GM12872 (cell line): ENCODE data around the gene PHF24.

Experiments
- TF ChIP-seq, protein P1 (sequence below): IDR thresholded peaks from 3 replicates; pipeline ENCODE4 v1.5.1; 2011; ENCODE audit warnings: low read depth, mild to moderate bottlenecking, low read length, moderate library complexity; ENCODE audit not compliant: insufficient read depth

The PHF24 gene

DNA sequence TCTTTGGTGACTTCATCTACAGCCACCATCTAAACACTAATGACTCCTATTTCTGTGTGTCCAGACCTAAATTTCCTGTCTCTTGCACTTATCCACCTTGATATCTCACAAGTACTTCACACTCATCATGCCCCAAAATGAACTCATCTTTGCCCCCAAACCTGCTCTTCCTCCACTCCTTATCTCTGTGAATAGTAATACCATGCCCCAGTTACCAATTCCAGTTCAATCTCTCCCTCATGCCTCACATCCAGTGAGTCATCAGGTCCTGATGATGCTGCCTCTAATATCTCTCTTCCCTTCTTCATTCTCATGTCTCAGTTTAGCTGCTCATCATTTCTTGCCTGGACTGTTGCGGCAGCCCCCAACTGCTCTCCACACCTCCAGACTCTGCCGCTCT lies 16.6 kb downstream of the PHF24 start:
- TF ChIP-seq, protein P1, sequence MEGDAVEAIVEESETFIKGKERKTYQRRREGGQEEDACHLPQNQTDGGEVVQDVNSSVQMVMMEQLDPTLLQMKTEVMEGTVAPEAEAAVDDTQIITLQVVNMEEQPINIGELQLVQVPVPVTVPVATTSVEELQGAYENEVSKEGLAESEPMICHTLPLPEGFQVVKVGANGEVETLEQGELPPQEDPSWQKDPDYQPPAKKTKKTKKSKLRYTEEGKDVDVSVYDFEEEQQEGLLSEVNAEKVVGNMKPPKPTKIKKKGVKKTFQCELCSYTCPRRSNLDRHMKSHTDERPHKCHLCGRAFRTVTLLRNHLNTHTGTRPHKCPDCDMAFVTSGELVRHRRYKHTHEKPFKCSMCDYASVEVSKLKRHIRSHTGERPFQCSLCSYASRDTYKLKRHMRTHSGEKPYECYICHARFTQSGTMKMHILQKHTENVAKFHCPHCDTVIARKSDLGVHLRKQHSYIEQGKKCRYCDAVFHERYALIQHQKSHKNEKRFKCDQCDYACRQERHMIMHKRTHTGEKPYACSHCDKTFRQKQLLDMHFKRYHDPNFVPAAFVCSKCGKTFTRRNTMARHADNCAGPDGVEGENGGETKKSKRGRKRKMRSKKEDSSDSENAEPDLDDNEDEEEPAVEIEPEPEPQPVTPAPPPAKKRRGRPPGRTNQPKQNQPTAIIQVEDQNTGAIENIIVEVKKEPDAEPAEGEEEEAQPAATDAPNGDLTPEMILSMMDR = no peak

DNA sequence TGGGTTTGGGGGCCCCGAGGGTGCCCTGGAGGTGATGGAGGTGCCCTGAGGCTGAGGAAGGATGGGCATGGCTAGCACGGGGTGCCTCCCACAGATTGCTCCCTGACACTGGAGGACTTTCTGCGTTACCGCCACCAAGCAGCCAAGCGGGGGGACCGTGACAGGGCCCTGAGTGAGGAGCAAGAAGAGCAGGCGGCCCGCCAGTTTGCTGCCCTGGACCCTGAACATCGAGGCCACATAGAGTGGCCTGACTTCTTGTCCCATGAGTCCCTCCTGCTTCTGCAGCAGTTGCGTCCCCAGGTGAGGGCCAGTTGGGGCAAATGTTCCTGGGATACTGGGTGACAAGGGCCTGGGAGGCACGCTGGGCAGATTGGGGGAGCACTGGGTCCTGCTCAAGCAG lies 18.4 kb downstream of the PHF24 start:
- TF ChIP-seq, protein P1 = no peak

DNA sequence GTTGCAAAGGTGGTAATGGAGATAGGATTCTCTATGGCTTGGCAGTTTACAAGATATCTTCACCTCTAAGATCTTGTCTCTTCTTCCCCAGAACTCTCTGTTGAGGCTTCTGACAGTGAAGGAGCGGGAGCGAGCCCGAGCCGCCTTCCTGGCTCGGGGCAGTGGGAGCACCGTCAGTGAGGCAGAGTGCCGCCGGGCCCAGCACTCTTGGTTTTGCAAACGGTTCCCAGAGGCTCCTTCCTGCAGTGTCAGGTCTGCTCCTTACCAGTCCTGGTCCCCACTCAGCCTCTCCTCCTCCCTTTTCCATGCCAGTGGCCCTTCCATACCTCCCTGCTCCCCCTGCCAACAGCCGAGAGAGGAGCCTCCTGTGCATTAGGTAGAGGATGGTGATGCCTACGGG lies 18.9 kb downstream of the PHF24 start:
- TF ChIP-seq, protein P1 = no peak

DNA sequence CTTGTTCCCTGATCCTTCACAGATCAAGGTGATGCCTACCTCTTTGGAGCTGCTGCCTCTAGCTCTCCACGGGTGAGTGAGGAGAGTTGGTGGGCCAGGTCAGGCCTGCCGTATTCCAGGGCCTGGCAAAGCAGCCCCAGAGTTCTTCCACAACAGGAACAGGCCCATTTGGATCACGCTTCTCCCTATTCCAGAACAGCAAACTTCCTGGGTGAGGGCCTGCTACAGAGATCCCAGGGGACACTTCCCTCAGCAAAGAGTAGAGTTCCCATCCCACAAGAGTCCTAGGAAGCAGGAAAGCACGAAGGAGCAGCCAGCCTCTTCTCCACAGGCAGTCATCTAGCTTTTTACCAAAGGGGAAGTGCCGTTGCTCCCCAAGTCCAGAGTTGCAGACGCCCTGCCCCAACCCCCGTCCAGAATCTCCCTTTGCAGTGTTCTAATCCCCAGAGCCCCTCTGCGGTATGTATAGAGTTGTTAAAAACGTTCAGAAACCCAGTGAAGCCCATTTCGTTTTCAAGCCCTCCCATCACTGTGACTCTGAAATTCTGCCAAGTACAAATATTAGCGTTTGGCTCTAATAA lies 22.2 kb downstream of the PHF24 start:
- TF ChIP-seq, protein P1 = no peak

DNA sequence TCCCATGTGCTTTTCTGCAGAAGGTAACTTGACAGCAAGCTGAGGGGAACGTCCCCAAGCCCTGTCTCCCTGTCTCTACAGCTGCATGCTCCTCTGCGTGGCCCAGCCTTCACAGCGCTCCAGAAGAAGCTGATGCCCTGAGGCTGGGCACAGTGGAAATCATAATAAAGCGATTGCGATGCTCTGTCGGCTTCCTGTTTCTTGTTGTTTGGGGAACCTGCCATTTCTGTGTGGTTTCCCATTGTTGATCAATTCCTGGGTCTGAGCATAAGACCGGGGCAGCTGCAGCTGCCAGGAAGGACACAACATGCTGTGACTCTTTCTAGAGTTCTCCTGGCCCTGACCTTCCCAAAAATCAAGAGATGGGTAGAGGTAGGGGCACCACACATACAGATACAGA lies 24.3 kb downstream of the PHF24 start:
- TF ChIP-seq, protein P1 = no peak

DNA sequence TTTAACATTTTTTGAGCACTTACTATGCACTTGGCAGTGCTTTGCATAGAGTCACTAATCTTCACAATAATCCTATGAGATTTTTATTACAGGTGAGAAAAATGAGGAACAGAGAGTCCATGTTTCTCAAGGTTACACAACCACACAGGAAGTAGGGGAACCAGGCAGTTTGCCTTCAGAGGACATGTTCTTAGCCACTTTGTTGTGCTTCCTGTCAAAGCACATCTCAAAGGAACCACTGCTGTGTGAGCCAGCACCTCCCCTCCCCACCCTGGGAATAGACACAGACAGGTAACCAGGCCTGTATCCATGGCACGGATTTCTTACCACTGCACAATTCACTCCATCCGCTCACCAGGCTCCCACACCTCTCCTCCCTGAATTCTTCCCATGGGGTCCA lies 25.1 kb downstream of the PHF24 start:
- TF ChIP-seq, protein P1 = no peak

DNA sequence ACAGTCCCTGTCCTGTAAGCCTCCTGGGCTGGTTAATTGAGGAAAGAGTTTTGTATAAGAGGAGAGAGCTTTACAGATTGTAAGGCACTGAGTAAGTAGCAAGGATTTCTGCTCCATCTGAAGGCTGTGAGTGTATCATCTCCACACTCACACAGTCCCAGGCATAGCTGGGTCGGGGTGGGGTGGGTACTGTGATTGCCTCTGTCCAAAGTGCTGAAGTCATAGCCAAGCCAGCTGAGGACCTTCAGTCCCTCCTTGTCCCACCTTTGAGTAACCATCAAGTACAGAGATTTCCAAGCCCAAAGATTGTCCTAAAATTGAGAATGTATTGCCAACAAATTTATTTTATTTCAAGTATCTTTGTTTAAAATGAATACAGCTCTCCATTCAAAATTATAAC lies 26.0 kb downstream of the PHF24 start:
- TF ChIP-seq, protein P1 = no peak
